GM12801 (cell line): ENCODE results near the gene KANSL2.

Experiments used
- TF ChIP-seq, protein P1 (sequence below): IDR thresholded peaks from one replicate; pipeline ENCODE4 v1.5.1; 2011; ENCODE audit warnings: control low read depth; ENCODE audit not compliant: insufficient read length; ENCODE audit errors: extremely low read depth

Gene KANSL2

DNA sequence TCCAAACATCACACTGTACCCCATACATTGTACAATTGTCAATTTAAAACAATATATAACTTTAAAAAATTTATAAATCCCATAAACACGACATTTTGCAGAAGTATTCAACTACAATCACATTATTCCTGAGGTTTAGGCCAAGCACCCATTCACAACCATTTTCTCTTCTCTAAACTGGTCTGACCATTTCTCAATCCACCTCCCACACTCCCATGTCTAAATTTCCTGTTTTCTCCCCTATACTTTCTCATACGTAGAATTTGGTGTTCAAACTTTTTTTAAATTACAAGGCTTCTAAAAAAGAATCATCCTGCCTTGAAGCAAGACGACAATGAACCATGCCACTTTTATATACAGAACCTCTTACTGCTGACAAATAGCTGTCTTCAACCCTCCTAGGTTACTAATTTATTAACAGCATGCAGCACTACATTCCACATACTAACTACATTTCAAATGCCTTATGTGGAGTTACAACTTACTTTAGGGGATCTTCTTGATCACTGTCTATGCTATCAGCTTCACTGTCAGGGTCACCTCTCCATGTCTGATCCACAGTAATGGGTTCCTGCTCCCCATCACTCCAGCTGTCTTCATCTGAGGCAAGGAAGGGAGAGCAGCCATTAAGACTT, 3.4 kb downstream of the KANSL2 start:
- TF ChIP-seq, protein P1, sequence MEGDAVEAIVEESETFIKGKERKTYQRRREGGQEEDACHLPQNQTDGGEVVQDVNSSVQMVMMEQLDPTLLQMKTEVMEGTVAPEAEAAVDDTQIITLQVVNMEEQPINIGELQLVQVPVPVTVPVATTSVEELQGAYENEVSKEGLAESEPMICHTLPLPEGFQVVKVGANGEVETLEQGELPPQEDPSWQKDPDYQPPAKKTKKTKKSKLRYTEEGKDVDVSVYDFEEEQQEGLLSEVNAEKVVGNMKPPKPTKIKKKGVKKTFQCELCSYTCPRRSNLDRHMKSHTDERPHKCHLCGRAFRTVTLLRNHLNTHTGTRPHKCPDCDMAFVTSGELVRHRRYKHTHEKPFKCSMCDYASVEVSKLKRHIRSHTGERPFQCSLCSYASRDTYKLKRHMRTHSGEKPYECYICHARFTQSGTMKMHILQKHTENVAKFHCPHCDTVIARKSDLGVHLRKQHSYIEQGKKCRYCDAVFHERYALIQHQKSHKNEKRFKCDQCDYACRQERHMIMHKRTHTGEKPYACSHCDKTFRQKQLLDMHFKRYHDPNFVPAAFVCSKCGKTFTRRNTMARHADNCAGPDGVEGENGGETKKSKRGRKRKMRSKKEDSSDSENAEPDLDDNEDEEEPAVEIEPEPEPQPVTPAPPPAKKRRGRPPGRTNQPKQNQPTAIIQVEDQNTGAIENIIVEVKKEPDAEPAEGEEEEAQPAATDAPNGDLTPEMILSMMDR, result no peak

DNA sequence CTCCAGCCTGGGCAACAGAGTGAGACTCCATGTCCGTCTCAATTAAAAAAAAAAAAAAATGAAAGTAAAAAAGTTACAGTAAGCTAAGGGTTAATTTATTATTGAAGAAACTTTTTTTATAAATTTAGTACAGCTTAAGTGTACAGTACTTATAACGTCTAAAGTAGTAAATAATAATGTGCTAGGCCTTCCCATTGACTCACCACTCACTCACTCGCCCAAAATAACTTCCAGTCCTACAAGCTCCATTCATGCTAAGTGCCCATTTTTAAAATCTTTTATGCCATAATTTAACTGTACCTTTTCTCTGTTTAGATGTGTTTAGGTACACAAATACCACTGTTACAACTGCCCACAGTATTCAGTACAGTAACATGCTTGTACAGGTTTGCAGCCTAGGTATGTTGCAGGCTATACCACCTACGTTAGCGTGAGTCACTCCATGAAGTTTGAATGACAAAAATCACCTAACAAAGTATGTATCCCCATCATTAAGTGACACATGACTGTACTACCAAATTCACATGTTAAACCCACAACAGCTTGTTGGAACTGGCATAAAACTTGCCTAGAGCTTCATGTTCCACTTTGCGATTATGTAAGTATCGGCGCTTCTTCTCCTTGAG, 10.7 kb downstream of the KANSL2 start:
- TF ChIP-seq, protein P1, result no peak

DNA sequence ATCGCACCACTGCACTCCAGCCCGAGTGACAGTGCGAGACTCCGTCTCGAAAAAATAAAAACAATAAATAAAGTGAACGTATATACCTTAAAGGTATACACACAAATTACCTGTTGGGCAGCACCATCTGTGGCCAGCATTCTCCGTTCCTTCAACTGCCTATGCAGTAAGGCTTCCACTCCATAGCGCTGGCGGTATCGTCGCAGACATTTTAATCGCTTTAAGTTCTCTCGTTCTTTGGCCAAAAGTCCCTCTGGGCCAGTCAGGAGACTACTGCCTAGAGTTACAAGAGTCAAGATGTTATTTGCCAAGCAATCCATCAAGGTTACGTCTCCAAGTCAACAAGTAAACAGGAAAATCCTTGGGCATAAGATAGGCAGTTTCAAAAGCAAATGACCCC, 13.0 kb downstream of the KANSL2 start:
- TF ChIP-seq, protein P1, result no peak

DNA sequence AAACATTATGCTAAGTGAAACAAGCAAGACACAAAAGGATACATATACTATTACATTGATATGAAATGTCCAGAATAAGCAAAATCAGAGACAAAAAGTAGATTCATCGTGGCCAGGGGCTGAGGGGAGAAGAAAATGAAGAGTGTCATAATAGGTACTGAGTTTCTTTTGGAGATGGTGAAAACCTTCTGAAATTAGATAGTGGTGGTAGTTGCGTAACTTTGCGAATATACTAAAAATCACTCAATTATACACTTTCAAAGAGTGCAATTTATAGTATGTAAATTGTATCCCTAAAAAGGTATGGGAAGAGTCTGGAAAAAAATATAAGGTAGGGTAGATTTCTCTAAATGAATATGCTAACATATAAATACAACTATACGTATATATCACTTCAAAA, 22.2 kb downstream of the KANSL2 start:
- TF ChIP-seq, protein P1, result no peak

DNA sequence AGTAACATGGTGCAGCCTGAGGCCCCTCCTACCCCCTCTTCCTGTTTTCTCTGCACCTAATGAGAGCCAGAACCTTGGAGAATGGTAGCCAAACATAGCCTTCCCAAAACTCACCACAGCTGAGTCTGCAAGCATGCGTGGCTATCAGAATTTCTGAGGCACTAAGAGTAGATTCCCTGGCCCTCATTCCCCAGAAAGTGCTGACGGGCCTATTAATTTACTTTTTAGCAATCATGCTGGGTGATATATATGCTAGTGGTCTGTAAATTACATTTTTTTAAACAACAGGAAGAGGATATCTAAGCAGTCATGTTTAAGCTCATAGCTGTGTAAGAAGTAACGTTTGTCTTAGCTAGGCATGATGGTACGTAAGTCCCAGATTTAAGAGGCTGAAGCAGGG, 30.4 kb downstream of the KANSL2 start:
- TF ChIP-seq, protein P1, result no peak

DNA sequence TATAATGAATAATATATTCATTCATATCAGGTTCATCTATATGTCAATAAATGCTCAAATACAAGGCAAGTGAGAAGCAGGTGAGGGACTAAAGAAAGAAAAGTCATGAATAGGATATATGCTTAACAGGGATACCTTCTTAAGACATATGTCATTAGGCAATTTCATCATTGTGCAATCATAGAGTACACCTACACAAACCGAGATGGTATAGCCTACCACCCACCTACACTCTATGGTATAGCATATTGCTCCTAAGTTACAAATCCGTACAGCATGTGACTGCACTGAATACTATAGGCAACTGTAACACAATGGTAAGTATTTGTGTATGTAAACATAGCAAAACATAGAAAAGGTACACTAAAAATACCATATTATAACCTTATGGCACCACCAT, 39.0 kb downstream of the KANSL2 start:
- TF ChIP-seq, protein P1, result no peak

DNA sequence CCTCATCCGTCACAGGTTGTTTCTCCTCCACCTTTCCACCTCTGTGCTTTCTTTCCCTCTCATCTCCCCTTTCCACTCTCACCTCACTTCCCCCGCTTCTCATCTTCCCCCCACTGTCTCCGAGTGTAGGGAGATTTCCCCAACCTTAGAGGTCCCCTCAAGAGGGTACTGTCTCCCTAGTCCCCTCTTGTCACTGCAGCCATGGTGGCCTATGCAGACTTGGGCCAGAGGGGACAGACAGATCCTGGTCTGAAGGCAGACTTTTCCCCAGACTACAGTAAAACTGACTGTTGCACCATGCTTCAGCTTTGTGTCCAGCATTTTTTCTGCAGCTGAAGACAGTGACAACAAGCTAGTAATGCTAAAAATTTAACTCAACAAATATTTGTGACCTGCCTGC, 41.2 kb downstream of the KANSL2 start:
- TF ChIP-seq, protein P1, result no peak
